GM13976 (cell line): ENCODE results near the gene ELMO1.

Source experiments
- DNase-seq: peaks from one replicate; pipeline ENCODE4 v3.0.0; 2012; ENCODE audit warnings: low spot score
- in situ Hi-C: fragments of 300-500 bp; cut with MboI; formaldehyde crosslinking; loops from one replicate; pipeline ENCODE4 v1.12.0; 2022; ENCODE audit warnings: low sequenced_read_pairs, mixed read lengths, inconsistent platforms; ENCODE audit not compliant: unreplicated experiment
- TF ChIP-seq, protein P1 (sequence below): IDR thresholded peaks from 2 replicates; pipeline ENCODE4 v1.5.1; 2012; ENCODE audit warnings: borderline replicate concordance, mild to moderate bottlenecking; ENCODE audit not compliant: insufficient read depth; ENCODE audit errors: extremely low read depth, missing control alignments, control extremely low read depth

The ELMO1 gene

GRCh38 chr7:37424521-37424920, 24.1 kb downstream of the ELMO1 start:
- TF ChIP-seq, protein P1, sequence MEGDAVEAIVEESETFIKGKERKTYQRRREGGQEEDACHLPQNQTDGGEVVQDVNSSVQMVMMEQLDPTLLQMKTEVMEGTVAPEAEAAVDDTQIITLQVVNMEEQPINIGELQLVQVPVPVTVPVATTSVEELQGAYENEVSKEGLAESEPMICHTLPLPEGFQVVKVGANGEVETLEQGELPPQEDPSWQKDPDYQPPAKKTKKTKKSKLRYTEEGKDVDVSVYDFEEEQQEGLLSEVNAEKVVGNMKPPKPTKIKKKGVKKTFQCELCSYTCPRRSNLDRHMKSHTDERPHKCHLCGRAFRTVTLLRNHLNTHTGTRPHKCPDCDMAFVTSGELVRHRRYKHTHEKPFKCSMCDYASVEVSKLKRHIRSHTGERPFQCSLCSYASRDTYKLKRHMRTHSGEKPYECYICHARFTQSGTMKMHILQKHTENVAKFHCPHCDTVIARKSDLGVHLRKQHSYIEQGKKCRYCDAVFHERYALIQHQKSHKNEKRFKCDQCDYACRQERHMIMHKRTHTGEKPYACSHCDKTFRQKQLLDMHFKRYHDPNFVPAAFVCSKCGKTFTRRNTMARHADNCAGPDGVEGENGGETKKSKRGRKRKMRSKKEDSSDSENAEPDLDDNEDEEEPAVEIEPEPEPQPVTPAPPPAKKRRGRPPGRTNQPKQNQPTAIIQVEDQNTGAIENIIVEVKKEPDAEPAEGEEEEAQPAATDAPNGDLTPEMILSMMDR, result no peak
- in situ Hi-C loops, result no loop called here
- DNase-seq, result no peak

- TF ChIP-seq, protein P1, result no peak
- in situ Hi-C loops, result no loop called here
- DNase-seq, result no peak
These were observed 26.7 kb downstream of the ELMO1 start for GRCh38 chr7:37421861-37422500.

GRCh38 chr7:37420946-37421695, 27.5 kb downstream of the ELMO1 start:
- TF ChIP-seq, protein P1, result no peak
- no peak for DNase-seq
- in situ Hi-C loops, result no loop called here

DNA sequence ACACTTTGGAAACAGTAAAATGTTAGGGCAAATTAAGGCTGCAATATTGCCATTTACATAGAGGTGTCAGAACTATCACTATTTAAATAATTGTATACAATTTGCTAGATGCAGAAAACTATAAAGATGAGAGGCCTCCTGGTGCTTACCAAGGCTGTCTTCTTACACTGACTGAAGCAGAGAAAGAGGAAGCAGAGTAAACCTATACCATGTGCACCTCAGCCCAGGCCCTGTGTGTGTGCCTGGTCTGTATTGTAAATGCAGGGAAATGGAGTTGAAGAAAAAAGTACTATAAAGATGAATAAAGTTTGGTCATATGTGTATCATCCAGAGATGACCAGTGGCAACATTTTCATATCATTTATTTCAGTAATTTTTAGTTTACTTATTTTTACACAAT, 29.2 kb downstream of the ELMO1 start:
- DNase-seq, result no peak
- TF ChIP-seq, protein P1, result no peak
- in situ Hi-C loops, result no loop called here

DNA sequence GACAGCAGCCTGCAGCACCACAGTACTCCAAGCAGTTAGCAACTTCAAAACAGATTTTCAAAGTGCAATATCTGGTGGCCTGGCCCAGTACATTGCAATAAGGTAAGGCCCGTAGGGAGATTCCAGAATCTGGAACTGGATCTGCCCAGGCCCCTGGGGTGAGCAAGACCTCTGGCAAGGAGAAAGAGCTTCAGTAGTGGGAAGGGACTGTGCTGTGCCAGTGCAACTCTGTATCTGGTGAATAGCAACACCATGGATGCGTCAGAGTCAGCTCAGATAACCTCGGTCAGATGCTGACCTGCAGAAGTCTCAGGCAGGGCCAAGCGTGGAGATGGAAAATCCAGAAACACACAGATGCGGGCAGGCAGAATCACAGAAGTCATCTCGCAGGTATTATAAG, 30.3 kb downstream of the ELMO1 start:
- no peak for DNase-seq
- in situ Hi-C loops, result no loop called here
- TF ChIP-seq, protein P1, result no peak

DNA sequence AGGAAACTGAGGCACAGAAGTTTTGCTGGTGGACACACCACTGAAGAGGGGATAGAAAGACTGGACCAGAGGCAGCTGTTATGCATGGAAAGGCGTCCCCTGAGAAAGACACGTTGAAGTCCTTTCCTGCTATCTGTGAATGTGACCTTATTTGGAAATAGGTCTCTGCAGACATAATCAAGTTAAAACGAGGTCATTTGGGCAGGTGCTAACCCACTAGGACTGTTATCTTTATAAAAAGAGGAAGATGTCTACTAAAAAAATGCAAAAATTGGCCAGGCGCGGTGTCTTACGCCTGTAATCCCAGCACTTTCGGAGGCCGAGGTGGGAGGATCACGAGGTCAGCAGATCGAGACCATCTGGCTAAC, 31.6 kb downstream of the ELMO1 start:
- in situ Hi-C loops, result no loop called here
- no peak for DNase-seq
- TF ChIP-seq, protein P1, result no peak
